GM19035 (cell line): ENCODE data around the gene ARHGAP22.
"Not testable (repeated sequence)": the region's sequence is repeated elsewhere in the genome, so short reads cannot be mapped to it uniquely, and the experiment has no call there.

Experiments used
- ATAC-seq: cut with Tn5 transposase; IDR thresholded peaks from one replicate; pipeline ENCODE4 v1.9.1; 2021; ENCODE audit not compliant: unreplicated experiment

The ARHGAP22 gene

DNA sequence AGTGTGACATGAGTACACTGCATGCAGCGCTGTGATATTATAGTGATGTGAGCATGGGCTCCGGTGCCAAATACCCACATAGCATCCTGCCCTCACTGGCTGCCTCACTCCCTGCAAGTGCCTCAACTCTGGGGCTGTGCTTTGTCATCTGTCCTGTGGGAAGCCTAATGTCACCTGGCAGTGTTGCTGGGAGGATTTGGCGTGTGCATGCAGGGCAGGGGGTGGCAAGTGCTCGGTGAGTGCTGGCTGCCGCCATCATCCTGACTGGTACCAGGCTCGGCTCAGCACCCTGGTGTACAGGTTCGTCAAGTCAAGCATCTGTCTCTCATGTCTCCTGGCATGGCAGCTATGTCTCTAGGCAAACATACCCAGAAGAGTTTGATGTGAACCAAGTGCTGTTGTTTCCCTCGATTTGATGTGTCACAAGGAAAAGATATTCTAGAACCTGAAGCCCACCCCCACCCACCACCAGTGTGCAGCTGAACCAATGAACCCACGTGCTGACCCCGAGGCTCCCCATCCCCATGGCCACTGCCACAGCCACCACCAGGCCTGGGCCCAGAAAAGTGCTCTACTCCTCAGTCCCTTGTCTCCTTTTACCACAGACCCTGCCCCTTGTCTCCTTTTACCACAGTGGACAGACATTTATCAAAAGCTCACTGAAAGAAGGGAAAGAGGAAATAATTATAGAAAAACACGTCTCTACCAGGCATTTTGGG lies 162.6 kb downstream of the ARHGAP22 start:
- no peak for ATAC-seq

DNA sequence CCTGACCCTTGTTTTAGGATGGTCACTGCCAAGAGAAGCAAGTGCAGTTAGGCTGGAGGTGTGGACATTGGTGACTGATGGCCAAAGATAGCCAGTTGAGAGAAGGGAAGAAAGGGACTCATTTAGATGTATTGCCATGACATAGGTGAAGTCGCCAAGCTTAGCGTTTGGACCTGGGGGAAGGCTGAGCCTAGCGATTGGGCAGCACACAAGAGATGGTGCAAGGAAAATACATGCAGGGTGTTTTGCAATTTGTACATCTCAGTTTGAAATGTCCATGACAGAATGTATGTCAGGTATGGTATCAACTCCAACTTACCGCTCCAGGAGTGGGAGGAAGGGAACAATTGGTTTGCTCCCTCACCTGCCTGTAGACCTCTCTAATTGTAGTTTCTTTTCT lies 164.1 kb downstream of the ARHGAP22 start:
- ATAC-seq = no peak

DNA sequence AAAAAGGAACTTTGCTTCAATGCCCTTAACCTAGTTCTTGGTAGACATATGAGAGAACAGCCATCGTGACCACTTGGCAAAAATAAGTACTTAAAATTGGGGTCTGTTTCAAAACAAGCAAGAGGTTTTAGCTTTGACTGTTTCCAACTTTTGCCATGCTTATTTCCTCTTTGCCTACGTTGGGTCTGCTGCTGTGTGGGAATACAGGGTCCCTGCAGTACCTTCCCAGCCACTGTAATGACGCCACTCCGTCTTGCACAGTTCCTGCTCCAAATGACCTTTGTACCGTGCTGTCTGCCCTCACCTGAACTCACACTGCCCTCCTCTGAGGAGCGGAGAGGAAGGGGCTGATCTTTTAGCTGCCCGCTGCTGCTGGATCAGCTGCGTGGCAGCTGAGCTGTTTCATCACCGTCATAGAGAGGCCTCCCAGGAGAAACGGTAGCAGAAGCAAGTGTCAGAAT lies 165.3 kb downstream of the ARHGAP22 start:
- ATAC-seq = no peak

DNA sequence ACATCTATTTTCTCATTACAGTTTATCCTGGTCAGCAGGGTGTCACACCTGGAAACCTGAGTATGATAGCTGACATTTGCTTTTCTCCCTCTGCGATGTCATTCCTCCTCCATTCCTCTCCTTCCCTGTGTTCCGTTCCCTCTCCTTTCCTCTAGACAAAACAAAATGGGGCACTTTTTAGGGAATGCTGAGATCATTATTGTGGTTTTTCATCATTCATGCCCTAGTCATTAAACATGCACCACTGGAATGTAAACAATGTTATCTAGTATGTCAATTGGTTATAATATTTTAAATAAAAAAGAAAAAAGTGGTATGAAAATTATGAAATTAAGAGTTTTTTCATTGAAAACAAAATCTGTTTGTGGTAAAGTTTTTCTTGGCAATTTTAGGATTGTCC lies 165.8 kb downstream of the ARHGAP22 start:
- no peak for ATAC-seq

DNA sequence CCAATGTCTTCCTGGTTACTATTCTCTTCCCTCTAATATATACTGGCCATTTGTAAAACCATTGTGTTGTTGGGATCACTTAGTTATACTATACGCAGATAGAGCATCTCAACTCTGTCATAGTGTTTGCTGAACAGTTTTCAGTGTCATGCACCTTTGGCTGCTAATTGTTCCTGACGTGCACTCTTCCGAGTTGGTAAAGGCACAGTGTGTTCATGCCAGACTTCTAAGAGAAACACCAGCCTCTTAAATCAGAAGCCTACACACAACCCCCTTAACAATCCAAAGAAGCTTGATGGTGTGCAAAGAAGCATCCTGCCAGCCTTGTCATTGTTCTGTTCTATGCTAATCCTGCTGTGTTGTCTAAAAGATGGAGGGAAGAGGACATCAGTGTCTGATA lies 167.3 kb downstream of the ARHGAP22 start:
- ATAC-seq = no peak

DNA sequence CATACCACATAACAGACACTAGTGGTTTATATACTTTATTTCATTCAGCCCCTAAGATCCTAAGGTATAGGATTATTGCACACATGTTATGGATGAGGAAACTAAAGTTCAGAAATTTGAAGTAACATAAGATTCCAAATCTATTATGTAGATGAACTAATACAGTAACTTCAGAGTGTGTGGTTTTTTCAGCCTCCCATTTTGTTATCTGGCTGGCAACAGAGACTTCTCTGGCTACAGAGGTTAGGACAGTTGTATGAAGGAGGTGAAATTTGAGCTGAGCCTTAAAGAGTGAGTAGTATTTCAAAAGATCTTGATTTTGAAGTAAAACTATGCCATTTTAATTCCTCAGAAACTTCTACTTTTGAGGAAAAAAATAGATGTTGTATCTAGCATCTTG lies 173.0 kb downstream of the ARHGAP22 start:
- no peak for ATAC-seq

DNA sequence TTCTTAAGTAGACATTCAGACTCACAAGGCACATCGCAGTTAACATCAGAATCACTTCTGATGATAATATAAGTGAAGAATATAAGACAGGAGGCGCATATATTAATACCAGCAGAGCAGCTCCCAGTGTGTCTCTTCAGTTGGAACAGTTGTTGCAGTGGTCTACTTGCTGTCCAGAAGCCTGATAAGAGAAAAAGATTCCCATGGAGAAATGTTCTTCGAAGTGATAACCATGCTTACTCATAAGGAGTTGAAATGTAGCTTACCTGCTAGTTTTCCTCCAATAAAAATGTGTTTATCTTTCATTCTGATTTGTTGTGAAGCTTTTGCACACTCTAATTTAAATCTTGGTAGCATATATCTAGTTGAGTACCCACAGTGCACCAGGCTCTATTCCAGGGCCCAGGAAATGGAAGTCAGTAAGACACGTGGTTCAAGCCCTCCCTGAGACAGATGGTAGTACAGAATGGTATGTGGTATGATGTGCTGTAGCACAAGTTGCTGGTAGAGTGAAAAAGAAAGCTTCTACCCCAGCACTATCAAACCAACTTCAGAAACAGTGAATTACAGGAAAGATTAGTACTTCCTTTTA lies 174.4 kb downstream of the ARHGAP22 start:
- ATAC-seq = no peak

DNA sequence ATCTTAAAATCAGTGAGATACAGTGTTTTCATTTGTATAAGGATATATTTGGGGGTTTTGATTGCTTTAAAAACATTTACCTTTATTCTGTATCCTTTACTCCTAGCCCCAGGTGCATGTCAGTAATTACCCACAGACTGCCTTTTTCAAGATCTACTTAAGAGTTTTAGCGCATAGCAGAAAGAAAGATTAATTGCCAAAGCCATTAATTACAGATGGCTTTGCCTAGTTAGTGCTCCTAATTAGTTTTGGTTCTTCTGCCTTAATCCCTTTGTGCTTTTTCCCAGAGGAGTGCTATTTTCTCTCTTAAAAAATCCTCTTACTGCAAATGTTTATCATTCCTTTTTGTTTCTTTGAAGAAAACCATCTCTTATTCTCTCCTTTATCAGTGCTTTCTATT lies 175.6 kb downstream of the ARHGAP22 start:
- no peak for ATAC-seq

DNA sequence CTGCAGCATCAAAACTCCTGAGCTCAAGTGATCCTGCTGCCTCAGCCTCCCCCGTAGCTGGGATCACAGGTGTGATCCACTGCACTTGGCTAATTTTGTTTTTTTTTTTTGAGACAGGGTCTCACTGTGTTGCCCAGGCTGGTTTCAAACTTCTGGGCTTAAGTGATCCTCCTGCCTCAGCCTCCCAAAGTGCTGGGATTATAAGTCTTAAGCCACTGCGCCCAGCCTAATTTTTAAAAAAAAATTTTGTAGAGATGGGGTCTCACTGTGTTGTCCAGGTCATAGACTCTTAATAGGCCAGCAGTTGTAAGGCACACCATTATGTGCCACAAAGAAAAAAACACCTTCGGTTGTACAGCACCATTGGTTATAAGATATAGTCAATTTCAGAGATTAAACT lies 176.0 kb downstream of the ARHGAP22 start:
- no peak for ATAC-seq

DNA sequence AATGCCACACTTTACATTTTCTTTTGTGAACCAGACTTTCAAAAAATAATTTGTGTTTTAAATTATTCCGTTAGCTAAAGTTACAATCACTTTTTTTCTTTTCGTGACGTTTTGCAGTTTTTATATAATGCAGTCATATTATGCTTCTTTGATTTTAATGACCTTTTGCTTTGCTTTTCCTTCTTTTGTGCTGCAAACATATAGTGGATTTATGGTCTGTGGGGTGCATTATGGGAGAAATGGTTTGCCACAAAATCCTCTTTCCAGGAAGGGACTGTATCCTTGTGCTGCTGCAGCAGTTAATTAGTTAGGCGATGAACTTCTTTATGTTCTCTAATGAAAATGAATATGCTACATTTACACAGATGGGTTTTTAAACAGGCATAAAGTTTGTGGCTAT lies 181.0 kb downstream of the ARHGAP22 start:
- no peak for ATAC-seq

DNA sequence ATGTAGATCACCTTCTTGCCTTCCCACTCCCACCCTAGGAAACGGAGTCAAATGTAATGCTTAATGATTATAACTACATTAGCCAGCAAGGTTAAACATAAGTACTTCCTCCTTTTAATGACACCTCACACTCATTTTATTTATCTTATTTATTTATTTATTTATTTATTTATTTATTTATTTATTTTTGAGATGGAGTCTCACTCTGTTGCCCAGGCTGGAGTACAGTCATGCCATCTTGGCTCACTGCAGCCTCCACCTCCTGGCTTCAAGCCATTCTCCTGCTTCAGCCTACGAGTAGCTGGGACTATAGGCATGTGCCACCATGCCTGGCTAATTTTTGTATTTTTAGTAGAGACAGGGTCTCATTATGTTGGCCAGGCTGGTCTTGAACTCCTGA lies 183.0 kb downstream of the ARHGAP22 start:
- ATAC-seq = not testable (repeated sequence)

DNA sequence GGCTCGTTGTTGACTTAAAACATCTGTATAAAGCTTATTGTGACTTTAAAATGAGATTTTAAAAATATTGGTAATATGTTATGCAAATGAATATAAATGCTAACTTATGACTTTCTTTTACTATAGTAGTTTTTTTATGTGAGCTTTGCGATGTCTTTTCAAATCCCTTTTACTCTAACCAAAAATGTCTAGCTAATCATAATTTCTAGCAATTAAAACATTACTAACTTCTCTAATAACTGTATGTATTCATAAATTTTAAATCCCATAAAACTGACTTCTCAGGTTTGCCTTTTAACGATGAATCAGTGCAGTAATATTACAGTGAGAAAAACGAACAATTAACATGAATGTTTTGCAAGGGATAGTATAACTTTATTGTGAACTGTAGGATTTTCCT lies 185.2 kb downstream of the ARHGAP22 start:
- ATAC-seq = no peak

DNA sequence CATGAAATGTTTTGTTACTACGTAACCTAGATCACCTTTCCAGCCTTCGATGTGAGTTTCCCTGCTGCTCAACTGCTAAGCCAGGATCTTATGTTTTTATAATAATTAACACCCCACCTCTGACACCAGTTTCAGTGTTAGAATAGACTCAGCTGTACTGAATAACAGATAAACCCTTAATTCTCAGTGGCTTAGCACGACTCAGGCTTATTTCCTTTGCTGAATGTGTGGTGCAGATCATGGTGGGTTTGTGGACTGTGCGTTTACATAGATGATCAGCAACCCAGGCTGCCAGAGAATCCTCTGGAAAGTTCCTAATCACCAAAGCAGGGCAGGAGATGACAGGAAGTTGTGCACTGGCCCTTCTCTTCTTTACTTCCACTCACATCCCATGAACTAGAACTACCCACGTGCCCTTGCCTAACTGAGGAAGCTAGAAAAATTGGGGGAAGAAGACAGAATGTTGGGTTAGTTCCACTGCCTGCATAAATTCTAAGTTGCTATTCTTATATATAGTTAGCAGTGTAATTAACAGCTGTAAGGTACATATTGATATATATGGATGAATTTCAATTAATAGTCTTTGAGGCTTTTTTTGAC lies 186.6 kb downstream of the ARHGAP22 start:
- ATAC-seq = no peak

DNA sequence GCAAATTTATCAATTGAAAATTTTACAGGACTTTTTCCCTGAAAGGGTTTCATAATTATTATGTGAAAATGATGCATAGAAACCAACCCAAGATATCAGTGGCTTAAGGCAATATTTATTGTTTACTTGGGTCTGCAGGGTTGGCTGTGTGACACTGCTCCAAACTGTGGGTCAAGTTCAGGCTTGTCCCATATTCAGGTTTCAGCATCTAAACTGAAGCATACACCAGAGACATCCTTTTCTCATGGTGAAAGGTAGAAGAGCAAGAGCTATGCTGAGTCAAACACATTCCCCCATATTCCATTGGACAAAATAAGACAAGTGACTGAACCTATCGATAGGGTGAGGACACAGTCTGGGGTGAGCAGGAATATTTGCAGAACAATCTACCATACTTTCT lies 187.5 kb downstream of the ARHGAP22 start:
- ATAC-seq = no peak

DNA sequence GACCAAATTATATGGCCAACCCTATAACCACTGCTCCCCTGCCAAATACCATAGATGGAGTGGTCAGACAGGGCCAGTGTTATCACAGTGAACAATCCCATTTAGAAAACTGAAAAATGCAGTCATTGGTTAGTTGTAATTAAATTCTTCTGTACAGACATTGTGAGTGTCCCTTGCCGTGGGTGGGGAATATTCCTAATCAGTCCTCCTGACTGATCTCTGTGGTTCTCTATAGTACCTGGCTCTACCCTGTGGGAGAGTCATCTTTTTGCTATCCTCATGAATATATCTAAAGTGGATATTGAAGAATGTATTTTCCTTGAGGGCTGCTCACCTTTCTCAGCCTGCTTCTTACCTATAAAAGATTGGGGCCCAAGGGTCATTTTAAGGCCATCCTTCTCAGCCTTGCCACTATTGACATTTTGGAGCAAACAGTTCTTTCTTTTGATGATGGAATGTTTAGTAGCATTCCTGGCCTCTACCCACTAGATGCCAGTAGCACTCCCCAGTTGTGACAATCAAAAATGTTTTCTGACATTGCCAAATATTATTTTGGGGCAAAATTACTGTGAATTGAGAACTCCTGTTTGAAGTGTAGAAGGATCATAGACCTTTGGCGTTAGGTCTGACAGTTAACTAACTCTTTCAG lies 188.2 kb downstream of the ARHGAP22 start:
- no peak for ATAC-seq

DNA sequence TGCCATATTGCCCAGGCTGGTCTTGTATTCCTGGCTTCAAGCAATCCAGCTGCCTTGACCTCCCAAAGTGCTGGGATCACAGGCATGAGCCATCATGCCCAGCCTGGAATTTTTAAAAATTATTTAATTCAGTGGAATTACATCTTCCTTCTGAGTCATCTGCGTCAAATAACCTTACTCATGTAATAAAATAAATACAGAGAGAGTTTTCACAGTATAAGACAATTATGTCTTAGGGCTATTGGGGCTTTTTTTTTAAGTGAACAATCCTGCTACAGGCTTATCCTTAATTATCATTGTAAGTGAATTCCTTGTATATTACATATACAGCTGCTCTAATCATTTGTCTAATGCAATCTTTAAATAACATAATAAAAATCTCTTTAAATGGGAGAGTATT lies 190.1 kb downstream of the ARHGAP22 start:
- no peak for ATAC-seq

DNA sequence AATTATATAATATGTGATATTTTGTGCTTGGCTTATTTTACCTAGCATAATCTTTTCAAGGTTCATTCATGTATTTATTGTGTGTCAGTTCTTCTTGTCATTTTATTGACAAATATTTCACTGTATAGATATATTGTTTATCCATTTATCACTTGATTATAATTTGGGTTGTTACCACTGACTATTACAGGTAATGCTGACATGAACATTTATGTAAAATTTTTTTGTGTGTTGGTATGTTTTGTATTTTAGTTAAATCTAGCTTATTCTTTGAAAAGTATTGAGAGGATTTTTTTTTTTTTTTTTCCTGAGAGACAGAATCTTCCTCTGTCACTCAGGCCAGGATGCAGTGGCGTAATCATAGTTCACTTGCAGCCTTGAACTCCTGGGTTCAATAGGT lies 190.7 kb downstream of the ARHGAP22 start:
- no peak for ATAC-seq

DNA sequence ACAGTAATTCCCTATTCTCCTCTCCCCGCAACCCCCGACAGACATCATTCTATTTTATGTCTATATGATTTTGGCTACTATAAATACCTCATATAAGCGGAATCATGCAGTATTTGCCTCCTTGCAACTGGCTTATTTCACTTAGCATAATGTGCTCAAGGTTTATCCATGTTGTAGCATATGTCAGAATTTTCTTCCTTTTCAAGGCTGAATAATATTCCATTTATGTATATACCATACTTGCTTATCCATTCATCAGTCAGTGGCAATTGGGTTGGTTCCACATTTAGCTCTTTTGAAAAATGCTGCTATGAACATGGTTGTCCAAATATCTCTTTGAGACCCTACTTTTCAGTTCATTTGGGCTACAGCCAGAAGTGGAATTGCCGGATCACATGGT lies 191.9 kb downstream of the ARHGAP22 start:
- ATAC-seq = no peak

DNA sequence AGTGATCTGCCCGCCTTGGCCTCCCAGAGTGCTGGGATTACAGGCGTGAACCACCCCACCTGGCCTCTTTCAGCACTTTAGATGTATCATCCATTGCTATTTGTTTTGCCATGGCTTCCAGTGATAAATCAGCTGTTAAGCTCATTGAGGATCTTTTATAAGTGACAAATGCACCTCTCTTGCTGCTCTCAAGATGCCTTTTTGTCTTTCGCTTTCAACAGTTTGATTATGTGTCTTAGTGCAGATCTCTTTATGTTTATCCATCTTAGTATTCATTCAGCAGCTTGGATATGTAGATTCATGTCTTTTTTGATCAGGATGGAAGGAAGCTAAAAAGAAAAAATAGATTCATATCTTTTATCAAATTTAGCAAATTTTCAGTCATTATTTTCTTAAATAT lies 192.8 kb downstream of the ARHGAP22 start:
- no peak for ATAC-seq

DNA sequence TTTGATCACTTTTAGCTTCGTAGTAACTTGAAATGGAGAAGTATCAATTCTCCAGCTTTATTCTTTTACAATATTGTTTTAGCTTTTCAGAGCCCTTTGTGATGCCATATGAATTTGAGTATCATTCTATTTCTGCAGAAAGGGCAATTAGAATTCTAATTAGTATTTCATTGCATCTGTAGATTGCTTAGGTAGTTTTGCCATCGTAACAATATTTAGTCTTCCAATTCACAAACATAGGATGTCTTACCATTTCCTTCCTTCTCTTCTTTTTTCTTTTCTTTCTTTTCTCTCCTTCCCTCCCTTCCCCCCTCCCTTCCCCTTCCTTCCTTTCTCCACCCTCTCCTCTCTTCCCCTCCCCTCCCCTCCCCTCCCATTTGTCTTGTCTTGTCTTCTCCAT lies 193.4 kb downstream of the ARHGAP22 start:
- no peak for ATAC-seq

DNA sequence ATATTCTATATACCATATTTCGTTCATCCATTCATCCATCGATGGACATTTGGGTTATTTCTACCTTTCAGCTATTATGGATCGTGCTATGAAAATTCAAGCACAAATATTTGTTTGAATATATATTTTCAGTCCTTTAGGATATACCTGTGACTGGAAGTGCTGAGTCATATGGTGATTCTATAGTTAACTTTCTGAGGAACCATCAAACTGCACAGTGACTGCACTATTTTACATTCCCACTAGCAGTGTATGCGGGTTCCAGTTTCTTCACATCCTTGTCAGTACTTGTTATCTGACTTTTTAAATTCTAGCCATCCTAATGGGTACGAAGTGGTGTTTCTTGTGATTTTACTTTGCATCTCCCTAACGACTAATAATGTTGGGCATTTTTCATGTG lies 194.4 kb downstream of the ARHGAP22 start:
- ATAC-seq = no peak

DNA sequence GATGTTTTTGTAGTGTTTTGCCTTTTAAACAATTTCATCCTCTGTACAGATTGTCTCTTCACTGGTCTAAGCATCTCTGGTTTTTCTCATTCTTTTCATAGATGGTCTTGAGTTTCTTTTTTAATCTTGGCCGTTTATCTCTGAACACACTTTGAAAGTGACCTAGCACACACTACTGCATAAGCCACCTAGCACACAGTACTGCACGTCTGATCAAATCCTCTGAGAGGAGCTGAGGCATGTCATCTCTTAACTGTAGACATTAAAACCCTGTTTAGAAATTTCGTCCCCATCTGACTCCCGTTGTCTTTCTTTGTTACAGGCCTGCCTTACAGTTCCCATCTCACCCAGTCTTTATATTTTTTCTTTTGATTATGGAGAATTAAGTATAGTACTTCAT lies 198.2 kb downstream of the ARHGAP22 start:
- ATAC-seq = no peak
